Mesothelial cell of epicardium (in vitro differentiated cells): ENCODE data around the gene SYTL3. TPM values are rescaled to one million over a fixed set of nuclear protein-coding genes. Genes with fewer than 3 reads are reported as not detected.

Source experiments
- DNase-seq, 2 experiments: peaks; one replicate each; pipeline ENCODE4 v3.0.0; 2021; ENCODE audit warnings: low spot score in 2 of 2; ENCODE audit not compliant: unreplicated experiment in 2 of 2
- H3K27ac Mint-ChIP-seq: 2 replicates; pipeline ENCODE4 v1.8.0; 2021; ENCODE audit warnings: mixed read lengths
- H3K27me3 Mint-ChIP-seq: 2 replicates; pipeline ENCODE4 v1.8.0; 2021; ENCODE audit warnings: low read depth, mixed read lengths
- H3K36me3 Mint-ChIP-seq: 2 replicates; pipeline ENCODE4 v1.8.0; 2021; ENCODE audit warnings: mixed read lengths
- H3K4me1 Mint-ChIP-seq: 2 replicates; pipeline ENCODE4 v1.8.0; 2021; ENCODE audit warnings: mixed read lengths
- H3K4me3 Mint-ChIP-seq: 2 replicates; pipeline ENCODE4 v1.8.0; 2021; ENCODE audit warnings: mild to moderate bottlenecking, moderate library complexity, mixed read lengths
- H3K9me3 Mint-ChIP-seq: 2 replicates; pipeline ENCODE4 v1.8.0; 2021; ENCODE audit warnings: mixed read lengths
- total RNA-seq: library from RNA; stranded (reverse); gene quantifications from 3 replicates; pipeline ENCODE4 v1.2.1, GENCODE V29; 2021
- TF ChIP-seq, protein P1 (sequence below): fragments of 200-600 bp; sonication (generic); IDR thresholded peaks from one replicate; pipeline ENCODE4 v1.5.0; 2021; ENCODE audit warnings: antibody characterized with exemption; ENCODE audit not compliant: unreplicated experiment

The SYTL3 gene
- total RNA-seq, 1 donor from 2014 or later, result 6.1 TPM

DNA sequence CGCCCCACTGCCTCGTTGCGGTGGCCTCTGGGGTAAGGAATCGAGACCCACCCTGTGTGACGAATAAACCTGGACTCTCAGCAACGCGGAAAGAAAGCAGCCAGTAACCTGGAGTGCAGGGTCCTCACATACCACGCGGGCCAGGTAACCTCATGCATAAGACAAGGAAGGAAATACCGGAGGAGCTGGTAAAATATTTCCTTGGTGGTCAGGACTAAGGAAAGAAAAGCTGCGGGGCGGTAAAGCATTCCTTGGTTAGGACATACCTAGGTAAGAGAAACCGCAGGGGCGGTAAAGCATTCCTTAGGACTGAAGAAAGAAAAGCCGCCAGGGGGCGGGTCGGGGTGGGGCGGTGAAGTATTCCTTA lies 80.7 kb downstream of the SYTL3 start:
- peak overlapping the region; percentile 60 for H3K27ac Mint-ChIP-seq
- no peak for DNase-seq
- H3K9me3 Mint-ChIP-seq, result peaks cover 10% of the 10 kb centered on the region

DNA sequence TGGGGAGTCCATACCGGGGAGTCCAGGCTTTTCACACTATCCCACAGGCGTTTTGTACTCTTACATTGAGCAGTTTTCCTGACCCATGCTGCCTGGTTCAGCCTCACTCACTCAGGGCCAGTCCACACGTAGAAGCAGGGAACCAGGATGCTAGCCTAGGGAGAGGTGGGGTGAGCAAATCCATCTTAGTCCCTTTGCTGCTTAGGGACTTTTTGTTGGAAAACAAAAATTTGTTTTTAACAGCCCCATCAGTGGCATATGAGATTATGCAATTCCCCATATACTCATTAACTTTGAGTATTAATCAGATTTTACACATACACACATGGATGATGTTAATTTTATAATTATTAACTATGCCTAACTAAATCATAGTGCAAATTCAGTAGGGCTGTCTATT lies 85.2 kb downstream of the SYTL3 start:
- DNase-seq, result no peak
- no peak overlapping the region for H3K27ac Mint-ChIP-seq
- peaks cover 34% of the 10 kb centered on the region for H3K36me3 Mint-ChIP-seq
- TF ChIP-seq, protein P1, sequence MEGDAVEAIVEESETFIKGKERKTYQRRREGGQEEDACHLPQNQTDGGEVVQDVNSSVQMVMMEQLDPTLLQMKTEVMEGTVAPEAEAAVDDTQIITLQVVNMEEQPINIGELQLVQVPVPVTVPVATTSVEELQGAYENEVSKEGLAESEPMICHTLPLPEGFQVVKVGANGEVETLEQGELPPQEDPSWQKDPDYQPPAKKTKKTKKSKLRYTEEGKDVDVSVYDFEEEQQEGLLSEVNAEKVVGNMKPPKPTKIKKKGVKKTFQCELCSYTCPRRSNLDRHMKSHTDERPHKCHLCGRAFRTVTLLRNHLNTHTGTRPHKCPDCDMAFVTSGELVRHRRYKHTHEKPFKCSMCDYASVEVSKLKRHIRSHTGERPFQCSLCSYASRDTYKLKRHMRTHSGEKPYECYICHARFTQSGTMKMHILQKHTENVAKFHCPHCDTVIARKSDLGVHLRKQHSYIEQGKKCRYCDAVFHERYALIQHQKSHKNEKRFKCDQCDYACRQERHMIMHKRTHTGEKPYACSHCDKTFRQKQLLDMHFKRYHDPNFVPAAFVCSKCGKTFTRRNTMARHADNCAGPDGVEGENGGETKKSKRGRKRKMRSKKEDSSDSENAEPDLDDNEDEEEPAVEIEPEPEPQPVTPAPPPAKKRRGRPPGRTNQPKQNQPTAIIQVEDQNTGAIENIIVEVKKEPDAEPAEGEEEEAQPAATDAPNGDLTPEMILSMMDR, result no peak
- H3K4me3 Mint-ChIP-seq, result no peak overlapping the region
- peaks cover 14% of the 10 kb centered on the region for H3K4me1 Mint-ChIP-seq
- H3K27me3 Mint-ChIP-seq, result no peaks in the 10 kb centered on the region
- peaks cover 19% of the 10 kb centered on the region for H3K9me3 Mint-ChIP-seq

More for the DNA sequence above, 80.7 kb downstream of the SYTL3 start:
- H3K27me3 Mint-ChIP-seq, result no peaks in the 10 kb centered on the region
- H3K4me1 Mint-ChIP-seq, result peaks cover 7% of the 10 kb centered on the region
- TF ChIP-seq, protein P1, result no peak
- H3K36me3 Mint-ChIP-seq, result peaks cover 38% of the 10 kb centered on the region
- no peak overlapping the region for H3K4me3 Mint-ChIP-seq

DNA sequence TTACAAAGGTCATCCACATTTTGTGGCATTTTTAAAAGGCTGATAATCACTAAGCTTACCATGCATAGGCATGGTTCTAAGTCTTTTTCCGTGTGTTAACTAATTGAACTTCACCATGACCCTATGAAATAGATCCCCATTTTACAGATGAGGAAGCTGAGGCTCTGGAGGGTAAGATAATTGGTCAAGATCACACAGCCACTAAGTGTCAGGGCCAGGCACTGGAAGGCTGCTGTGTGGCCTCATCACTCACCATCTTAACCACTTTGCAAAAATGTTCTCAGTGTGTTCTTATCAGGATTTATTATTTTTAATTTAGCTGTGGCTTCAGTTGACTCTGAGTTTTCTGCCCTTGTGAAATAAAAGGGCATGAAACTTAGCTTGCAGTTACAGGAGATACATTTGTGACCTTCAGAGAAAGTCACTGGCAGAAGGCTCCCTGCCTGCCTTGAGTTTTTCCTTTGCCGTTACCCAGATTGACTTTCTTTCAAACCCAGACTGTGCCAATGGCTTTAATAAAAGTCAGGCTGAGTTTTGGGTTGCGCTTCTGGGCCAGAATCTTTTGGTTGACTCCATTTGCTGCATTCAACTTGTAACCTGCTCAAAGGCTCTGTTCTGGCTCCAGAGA lies 87.3 kb downstream of the SYTL3 start:
- TF ChIP-seq, protein P1, result no peak
- Mint-ChIP-seq H3K27me3 (no peaks in the 10 kb centered on the region), H3K27ac (no peak overlapping the region), H3K36me3 (peaks cover 24% of the 10 kb centered on the region), H3K4me1 (peaks cover 14% of the 10 kb centered on the region), H3K4me3 (no peak overlapping the region), H3K9me3 (peaks cover 11% of the 10 kb centered on the region)
- no peak for DNase-seq

DNA sequence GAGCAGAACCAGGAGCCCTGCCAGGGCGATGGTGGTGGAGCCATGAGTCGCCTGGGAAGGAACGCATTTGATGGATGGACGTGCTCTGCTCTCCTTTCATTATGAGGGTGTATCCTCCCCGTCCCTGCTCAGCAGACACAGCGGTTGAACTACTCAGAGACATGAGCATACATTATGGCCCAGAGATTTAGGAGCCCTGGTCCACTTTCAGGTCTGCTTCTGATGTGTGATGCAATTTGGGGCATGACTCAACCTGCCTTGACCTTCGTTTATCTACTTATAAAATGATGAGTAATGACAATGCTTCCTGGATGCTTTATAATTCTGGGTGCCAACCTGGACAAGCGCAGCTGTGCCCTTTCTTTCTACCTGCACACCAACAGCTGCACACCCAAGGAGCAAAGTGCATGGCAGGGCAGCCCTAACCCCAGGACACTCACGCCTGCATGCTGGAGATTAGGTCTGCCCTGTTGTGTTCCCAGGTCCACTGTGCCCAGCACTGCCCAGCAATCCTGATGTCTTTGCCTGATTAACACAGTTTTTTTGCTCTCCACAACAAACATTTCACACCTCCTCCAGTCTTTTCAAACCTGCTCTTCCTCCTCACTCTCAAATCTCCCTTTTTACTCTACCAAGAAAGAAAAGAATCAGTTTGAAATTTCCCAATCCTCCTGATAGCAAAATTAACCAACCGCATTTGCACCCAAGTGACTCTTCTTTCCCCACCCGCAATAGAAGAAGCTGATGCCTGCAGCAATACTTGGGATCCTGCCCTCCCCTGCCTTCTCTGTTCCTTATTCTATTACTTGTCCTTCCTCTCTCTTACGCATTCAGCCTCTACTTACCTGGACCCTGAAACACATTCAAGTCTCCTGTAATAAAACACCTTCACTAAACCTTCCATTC lies 88.1 kb downstream of the SYTL3 start:
- H3K9me3 Mint-ChIP-seq, result peaks cover 10% of the 10 kb centered on the region
- no peak for DNase-seq
- H3K36me3 Mint-ChIP-seq, result peaks cover 20% of the 10 kb centered on the region

DNA sequence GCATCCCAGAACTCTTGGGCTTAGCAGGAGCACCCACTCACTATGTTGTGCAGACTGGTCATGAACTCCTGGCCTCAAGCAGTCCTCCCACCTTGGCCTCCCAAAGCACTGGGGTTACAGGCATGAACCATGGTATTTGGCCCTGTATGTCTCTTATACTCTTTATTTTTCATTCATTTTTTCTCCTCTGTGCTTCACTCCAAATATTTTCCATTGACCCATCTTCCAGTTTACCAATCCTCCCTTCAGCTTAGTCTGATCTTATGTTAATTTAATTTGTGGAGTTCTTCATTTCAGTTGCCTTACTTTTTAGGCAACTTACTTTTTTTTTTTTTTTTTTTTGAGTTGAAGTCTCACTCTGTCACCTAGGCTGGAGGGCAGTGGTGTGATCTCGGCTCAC lies 89.8 kb downstream of the SYTL3 start:
- Mint-ChIP-seq H3K27me3 (no peaks in the 10 kb centered on the region), H3K27ac (no peak overlapping the region), H3K36me3 (peaks cover 15% of the 10 kb centered on the region), H3K4me1 (peaks cover 25% of the 10 kb centered on the region), H3K9me3 (peaks cover 10% of the 10 kb centered on the region), H3K4me3 (no peak overlapping the region)
- no peak for DNase-seq
- TF ChIP-seq, protein P1, result no peak

More for the DNA sequence above, 88.1 kb downstream of the SYTL3 start:
- Mint-ChIP-seq H3K4me1 (peaks cover 17% of the 10 kb centered on the region), H3K4me3 (no peak overlapping the region), H3K27ac (no peak overlapping the region), H3K27me3 (no peaks in the 10 kb centered on the region)
- TF ChIP-seq, protein P1, result no peak
